Measurements from ENCODE around the gene CYP1A1.

DNA sequence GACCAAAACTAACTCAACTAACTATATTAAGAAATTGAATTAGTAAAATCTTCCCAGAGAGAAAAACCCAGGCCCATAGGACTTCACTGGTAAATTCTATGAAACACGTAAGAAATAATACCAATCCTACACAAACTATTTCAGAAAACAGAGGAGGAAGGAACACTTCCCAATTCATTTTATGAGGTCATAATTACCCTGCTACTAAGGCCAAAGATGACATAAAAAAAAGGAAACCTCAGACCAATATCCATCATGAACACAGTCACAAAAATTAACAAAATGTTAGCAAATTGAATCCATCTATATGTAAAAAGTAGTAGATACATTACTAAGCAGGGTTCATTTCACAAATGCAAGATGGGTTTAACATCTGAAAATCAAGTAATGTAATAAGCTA, 33.0 kb downstream of the CYP1A1 start:
- TF ChIP-seq POLR2A (IDR thresholded peaks at IDR 0.05), result no peak
- TF ChIP-seq, protein P1, sequence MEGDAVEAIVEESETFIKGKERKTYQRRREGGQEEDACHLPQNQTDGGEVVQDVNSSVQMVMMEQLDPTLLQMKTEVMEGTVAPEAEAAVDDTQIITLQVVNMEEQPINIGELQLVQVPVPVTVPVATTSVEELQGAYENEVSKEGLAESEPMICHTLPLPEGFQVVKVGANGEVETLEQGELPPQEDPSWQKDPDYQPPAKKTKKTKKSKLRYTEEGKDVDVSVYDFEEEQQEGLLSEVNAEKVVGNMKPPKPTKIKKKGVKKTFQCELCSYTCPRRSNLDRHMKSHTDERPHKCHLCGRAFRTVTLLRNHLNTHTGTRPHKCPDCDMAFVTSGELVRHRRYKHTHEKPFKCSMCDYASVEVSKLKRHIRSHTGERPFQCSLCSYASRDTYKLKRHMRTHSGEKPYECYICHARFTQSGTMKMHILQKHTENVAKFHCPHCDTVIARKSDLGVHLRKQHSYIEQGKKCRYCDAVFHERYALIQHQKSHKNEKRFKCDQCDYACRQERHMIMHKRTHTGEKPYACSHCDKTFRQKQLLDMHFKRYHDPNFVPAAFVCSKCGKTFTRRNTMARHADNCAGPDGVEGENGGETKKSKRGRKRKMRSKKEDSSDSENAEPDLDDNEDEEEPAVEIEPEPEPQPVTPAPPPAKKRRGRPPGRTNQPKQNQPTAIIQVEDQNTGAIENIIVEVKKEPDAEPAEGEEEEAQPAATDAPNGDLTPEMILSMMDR (IDR thresholded peaks at IDR 0.05), result no peak

Data from stomach (tissue), 4 donors.